Suprapubic skin (tissue), 4 donors: ENCODE data around the gene JADE2. TPM values are rescaled to one million over a fixed set of nuclear protein-coding genes. Genes with fewer than 3 reads are reported as not detected.

Experiments used
- DNase-seq, 2 donors: peaks; one replicate each; pipeline ENCODE4 v3.0.0-alpha.2; 2019; ENCODE audit warnings: low spot score in 2 of 2
- H3K27ac ChIP-seq: fragments of 200-600 bp; sonication (generic); one replicate; pipeline ENCODE4 v1.5.1; 2019
- H3K27me3 ChIP-seq: fragments of 200-600 bp; sonication (generic); one replicate; pipeline ENCODE4 v1.5.1; 2019
- H3K36me3 ChIP-seq: fragments of 200-600 bp; sonication (generic); one replicate; pipeline ENCODE4 v1.5.1; 2019
- H3K4me1 ChIP-seq: fragments of 200-600 bp; sonication (generic); one replicate; pipeline ENCODE4 v1.5.1; 2019
- H3K4me3 ChIP-seq: fragments of 200-600 bp; sonication (generic); one replicate; pipeline ENCODE4 v1.5.1; 2019; ENCODE audit warnings: mild to moderate bottlenecking
- H3K9me3 ChIP-seq: fragments of 200-600 bp; sonication (generic); one replicate; pipeline ENCODE4 v1.5.1; 2019
- CTCF ChIP-seq, 2 donors: fragments of 200-600 bp in 1 of 2; fragments of 450-650 bp in 1 of 2; sonication (generic) in 1 of 2; IDR thresholded peaks; one replicate each; pipeline ENCODE4 v1.5.1; 2016 to 2019; ENCODE audit warnings: antibody characterized with exemption in 2 of 2, mild to moderate bottlenecking in 1 of 2, moderate library complexity in 1 of 2
- EP300 ChIP-seq: sonication (generic); formaldehyde crosslinking; IDR thresholded peaks from one replicate; pipeline ENCODE4 v1.6.1; 2017; ENCODE audit warnings: antibody characterized with exemption
- POLR2A ChIP-seq, 2 donors: fragments of 450-650 bp; IDR thresholded peaks; one replicate each; pipeline ENCODE4 v1.6.1; 2017; ENCODE audit warnings: antibody characterized with exemption in 2 of 2, mild to moderate bottlenecking in 2 of 2, moderate library complexity in 2 of 2
- POLR2AphosphoS5 ChIP-seq, 3 donors: sonication (generic); formaldehyde crosslinking; IDR thresholded peaks; one replicate each; pipeline ENCODE4 v1.6.1; 2017; ENCODE audit warnings: antibody characterized with exemption in 3 of 3
- WGBS: methylation state at CpG from one replicate; pipeline ENCODE4 v1.1.5; 2018; 5-methylcytosine and 5-hydroxymethylcytosine counted together
- total RNA-seq, 4 donors: library from RNA; depleted of rRNA; stranded (reverse); fragments of >200 nt; gene quantifications; one replicate each; pipeline ENCODE4 v1.1.0, GENCODE V29; 2016

The JADE2 gene
- total RNA-seq, 4 donors from 2014 or later = 31.4 to 62.1 (median 56.6) TPM

- TF ChIP-seq EP300 (no peak), POLR2A (IDR thresholded peaks at IDR 0.05) (no peak), POLR2AphosphoS5 (IDR thresholded peaks at IDR 0.05) (no peak), CTCF (IDR thresholded peaks at IDR 0.05) (no peak)
- Histone ChIP-seq H3K4me3 (no peak overlapping the region), H3K9me3 (no peaks in the 10 kb centered on the region), H3K4me1 (peaks cover 25% of the 10 kb centered on the region), H3K27me3 (no peaks in the 10 kb centered on the region), H3K36me3 (peaks cover 33% of the 10 kb centered on the region), H3K27ac (no peak overlapping the region)
- 51% methylated on average over 6 of the region's 8 CpGs for WGBS
- DNase-seq = peak; percentile 50 to 79
Observed at GRCh38 chr5:134581241-134581981, 55.9 kb downstream of the JADE2 start.

- peak; percentile 16 to 35 for DNase-seq
- Histone ChIP-seq H3K4me1 (peaks cover 22% of the 10 kb centered on the region), H3K4me3 (no peak overlapping the region), H3K9me3 (no peaks in the 10 kb centered on the region), H3K27me3 (no peaks in the 10 kb centered on the region), H3K27ac (no peak overlapping the region), H3K36me3 (peaks cover 25% of the 10 kb centered on the region)
- no peak for TF ChIP-seq POLR2AphosphoS5 (IDR thresholded peaks at IDR 0.05)
- no peak for TF ChIP-seq CTCF (IDR thresholded peaks at IDR 0.05)
- no peak for TF ChIP-seq POLR2A (IDR thresholded peaks at IDR 0.05)
- TF ChIP-seq EP300 = no peak
- WGBS = 79% methylated on average over 5 of the region's 5 CpGs
Observed at GRCh38 chr5:134582281-134582680, 56.8 kb downstream of the JADE2 start.

GRCh38 chr5:134582941-134583340 lies 57.5 kb downstream of the JADE2 start:
- H3K36me3 ChIP-seq = peaks cover 23% of the 10 kb centered on the region
- no peaks in the 10 kb centered on the region for H3K9me3 ChIP-seq
- H3K4me3 ChIP-seq = no peak overlapping the region
- peak in 1 of 2 donors; percentile 52 for DNase-seq
- H3K4me1 ChIP-seq = peaks cover 18% of the 10 kb centered on the region
- 89% methylated on average over 10 of the region's 10 CpGs for WGBS
- TF ChIP-seq CTCF (IDR thresholded peaks at IDR 0.05) (no peak), POLR2A (IDR thresholded peaks at IDR 0.05) (no peak), EP300 (no peak), POLR2AphosphoS5 (IDR thresholded peaks at IDR 0.05) (no peak)
- no peaks in the 10 kb centered on the region for H3K27me3 ChIP-seq
- H3K27ac ChIP-seq = no peak overlapping the region

GRCh38 chr5:134583766-134584165 lies 58.3 kb downstream of the JADE2 start:
- no peaks in the 10 kb centered on the region for H3K9me3 ChIP-seq
- WGBS = 54% methylated on average over 2 of the region's 2 CpGs
- H3K4me1 ChIP-seq = peaks cover 18% of the 10 kb centered on the region
- H3K36me3 ChIP-seq = peaks cover 14% of the 10 kb centered on the region
- no peak overlapping the region for H3K4me3 ChIP-seq
- no peak overlapping the region for H3K27ac ChIP-seq
- TF ChIP-seq POLR2AphosphoS5 (IDR thresholded peaks at IDR 0.05) = no peak
- no peak for TF ChIP-seq POLR2A (IDR thresholded peaks at IDR 0.05)
- TF ChIP-seq CTCF (IDR thresholded peaks at IDR 0.05) = no peak
- TF ChIP-seq EP300 = no peak
- DNase-seq = no peak
- H3K27me3 ChIP-seq = no peaks in the 10 kb centered on the region

- no peak overlapping the region for H3K4me3 ChIP-seq
- no peak for TF ChIP-seq CTCF (IDR thresholded peaks at IDR 0.05)
- TF ChIP-seq EP300 = no peak
- TF ChIP-seq POLR2A (IDR thresholded peaks at IDR 0.05) = no peak
- TF ChIP-seq POLR2AphosphoS5 (IDR thresholded peaks at IDR 0.05) = no peak
- peaks cover 5% of the 10 kb centered on the region for H3K36me3 ChIP-seq
- no peaks in the 10 kb centered on the region for H3K9me3 ChIP-seq
- H3K4me1 ChIP-seq = peaks cover 16% of the 10 kb centered on the region
- 25% methylated on average over 1 of the region's 3 CpGs for WGBS
- H3K27me3 ChIP-seq = no peaks in the 10 kb centered on the region
- no peak for DNase-seq
- no peak overlapping the region for H3K27ac ChIP-seq
Observed at GRCh38 chr5:134584662-134585061, 59.2 kb downstream of the JADE2 start.
